GM12874 (cell line): ENCODE measurements around the gene BMP2K.

Source experiments
- TF ChIP-seq, protein P1 (sequence below): IDR thresholded peaks from 2 replicates; pipeline ENCODE4 v1.5.1; 2011; ENCODE audit warnings: low read depth, mild to moderate bottlenecking, control low read depth, low read length, moderate library complexity; ENCODE audit not compliant: insufficient read depth

The BMP2K gene

GRCh38 chr4:78772526-78773091 lies 3.5 kb upstream of the BMP2K start:
- TF ChIP-seq, protein P1, sequence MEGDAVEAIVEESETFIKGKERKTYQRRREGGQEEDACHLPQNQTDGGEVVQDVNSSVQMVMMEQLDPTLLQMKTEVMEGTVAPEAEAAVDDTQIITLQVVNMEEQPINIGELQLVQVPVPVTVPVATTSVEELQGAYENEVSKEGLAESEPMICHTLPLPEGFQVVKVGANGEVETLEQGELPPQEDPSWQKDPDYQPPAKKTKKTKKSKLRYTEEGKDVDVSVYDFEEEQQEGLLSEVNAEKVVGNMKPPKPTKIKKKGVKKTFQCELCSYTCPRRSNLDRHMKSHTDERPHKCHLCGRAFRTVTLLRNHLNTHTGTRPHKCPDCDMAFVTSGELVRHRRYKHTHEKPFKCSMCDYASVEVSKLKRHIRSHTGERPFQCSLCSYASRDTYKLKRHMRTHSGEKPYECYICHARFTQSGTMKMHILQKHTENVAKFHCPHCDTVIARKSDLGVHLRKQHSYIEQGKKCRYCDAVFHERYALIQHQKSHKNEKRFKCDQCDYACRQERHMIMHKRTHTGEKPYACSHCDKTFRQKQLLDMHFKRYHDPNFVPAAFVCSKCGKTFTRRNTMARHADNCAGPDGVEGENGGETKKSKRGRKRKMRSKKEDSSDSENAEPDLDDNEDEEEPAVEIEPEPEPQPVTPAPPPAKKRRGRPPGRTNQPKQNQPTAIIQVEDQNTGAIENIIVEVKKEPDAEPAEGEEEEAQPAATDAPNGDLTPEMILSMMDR = no peak

GRCh38 chr4:78774417-78774816 lies 1.7 kb upstream of the BMP2K start:
- TF ChIP-seq, protein P1 = no peak

DNA sequence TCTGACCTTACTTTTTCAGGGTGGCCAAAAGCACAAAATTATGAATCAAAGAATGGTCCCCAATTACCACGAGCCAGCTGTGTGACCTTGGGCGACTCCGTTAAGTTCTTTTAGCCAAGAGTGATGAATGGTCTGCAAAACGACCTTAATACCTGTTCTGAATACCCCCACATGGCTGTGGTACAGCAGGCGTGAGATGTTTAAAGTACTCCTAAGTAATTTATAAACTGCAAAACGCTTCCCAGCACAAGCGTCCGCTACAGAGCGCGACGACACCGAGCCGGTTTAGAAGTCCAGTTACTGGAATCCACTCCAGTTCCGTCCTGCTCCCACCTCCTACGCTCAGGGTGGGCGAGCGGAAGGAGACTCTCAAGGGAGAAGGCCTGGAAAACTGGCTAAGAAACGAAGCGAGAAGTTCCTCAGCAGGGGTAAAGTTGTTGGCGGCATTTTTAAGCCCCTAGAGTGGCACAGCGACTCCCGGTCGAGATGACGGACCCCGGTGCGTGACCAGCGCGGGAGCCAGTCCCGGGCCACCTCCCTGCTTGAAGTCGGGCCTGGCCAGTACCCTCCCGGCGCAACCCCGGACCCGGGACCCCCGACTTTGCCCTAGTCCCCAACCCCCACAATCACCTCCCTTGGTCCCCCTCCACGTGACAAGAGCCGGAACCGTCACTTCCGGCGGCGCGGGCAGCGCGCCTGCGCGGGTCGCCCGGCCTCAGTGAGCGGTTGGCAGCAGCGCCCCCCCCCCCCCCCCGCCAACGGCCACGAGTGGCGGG lies 659 bp upstream of the BMP2K start:
- TF ChIP-seq, protein P1 = no peak

GRCh38 chr4:78776729-78777575 lies 802 bp downstream of the BMP2K start:
- TF ChIP-seq, protein P1 = no peak

DNA sequence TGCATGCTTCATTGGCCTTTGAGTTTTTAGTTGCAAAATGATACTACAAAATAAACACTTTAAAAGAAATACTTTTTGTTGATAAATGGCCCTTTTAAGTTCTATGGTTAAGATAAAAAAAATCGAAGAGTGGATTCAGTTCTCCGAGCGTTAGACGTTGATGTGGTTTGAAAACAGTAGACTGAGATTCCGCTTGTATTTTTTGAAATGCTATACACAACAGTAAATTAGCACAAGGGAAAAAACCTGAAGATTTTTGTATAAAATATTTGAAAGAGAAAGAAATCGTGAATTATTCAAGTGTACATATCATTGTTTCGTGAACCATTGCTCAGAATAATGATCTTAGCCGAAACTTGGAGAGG lies 1.4 kb downstream of the BMP2K start:
- TF ChIP-seq, protein P1 = no peak

DNA sequence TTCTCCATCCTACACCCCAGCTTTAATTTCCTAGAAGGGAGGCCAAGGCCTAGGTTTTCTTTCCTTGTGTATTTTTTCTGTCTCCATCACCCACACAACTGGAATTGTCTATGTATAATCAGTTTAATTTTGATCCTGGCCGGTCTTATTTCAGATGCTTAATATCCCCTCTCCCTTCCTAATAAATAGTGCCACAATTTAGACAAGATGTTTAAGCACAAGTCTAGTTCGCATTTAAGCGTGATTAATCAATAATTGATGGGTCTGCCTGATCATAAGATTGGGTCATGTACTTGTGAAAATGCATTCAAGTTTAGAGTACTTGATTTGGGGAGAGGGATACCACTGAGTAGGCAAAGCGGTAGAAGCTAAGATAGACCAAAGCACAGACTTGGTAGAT lies 2.4 kb downstream of the BMP2K start:
- TF ChIP-seq, protein P1 = no peak

DNA sequence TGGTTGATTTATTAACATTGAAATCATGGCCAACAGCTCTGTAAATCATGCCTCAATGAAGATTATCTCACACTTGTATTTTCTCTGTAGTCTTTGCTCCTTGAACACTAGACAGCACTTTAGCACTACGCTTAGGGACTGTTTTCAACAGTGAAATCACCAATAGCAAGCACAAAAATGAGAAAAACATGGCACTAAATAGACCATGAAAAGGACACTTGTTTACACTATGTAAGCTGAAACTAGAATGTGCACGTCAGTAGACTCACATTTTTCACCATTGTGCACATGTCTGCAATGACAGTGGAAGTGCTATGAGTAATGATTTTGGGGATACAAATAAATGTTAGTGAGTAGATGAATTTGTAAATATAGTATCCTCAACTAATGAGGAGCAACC lies 3.1 kb downstream of the BMP2K start:
- TF ChIP-seq, protein P1 = no peak
